BE2C (cell line): ENCODE measurements around the gene LRRC61.

Experiments
- DNase-seq: peaks from one replicate; pipeline ENCODE4 v3.0.0-alpha.2; 2020
- H3K27me3 ChIP-seq: fragments of 250-450 bp; sonication (Bioruptor Pico); 2 replicates; pipeline ENCODE4 v1.5.1; 2020; ENCODE audit warnings: mild to moderate bottlenecking
- H3K36me3 ChIP-seq: fragments of 250-450 bp; sonication (Bioruptor Pico); 2 replicates; pipeline ENCODE4 v1.5.1; 2020; ENCODE audit warnings: mild to moderate bottlenecking
- H3K4me1 ChIP-seq: fragments of 250-450 bp; sonication (Bioruptor Pico); 2 replicates; pipeline ENCODE4 v1.5.1; 2020
- H3K4me3 ChIP-seq: 2 replicates; pipeline ENCODE4 v1.5.1; 2011; ENCODE audit warnings: low read depth, low read length
- H3K9me3 ChIP-seq: fragments of 250-450 bp; sonication (Bioruptor Pico); 2 replicates; pipeline ENCODE4 v1.5.1; 2020
- TF ChIP-seq, protein P1 (sequence below): IDR thresholded peaks from 2 replicates; pipeline ENCODE4 v1.5.1; 2012; ENCODE audit warnings: mild to moderate bottlenecking, low read depth, low read length

LRRC61 gene

DNA sequence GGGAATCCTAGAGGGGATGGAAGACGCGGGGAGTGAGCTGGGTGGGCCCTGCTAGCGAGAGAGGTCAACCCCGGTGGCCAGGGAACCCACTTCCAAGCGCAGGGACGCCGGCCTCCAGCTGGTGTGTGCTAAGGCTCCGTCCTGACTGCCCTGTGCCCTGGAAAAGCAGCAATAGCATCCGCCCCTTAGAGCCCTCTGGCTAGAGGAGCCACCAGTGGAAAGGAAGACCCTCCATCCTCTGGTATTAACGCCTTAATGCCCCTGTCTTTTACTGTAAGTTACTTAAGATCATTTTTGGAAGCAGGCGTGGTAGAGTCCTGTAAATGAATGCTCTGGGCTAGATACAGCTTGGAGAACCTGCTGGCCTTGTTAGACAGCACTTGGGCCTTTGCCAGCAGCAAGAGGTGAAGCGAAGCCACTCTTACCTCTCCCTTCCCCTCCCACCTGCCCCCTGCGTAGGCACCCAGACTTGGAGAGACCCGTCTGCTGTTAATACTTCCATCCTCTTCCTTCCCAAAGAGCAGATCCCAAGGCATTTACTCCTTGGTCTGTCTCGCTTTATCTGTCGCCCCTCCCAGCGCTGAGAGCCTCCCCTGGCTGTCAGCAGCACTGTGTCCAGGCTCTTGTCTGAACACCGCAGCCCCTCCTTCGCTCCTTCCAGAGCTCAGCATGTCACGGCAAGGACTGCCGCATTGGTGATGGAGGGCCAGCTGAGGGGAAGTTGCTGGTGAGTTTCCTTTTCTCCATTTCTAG lies 50.1 kb downstream of the LRRC61 start:
- peaks cover 61% of the 10 kb centered on the region for H3K36me3 ChIP-seq
- no peak for DNase-seq
- TF ChIP-seq, protein P1, sequence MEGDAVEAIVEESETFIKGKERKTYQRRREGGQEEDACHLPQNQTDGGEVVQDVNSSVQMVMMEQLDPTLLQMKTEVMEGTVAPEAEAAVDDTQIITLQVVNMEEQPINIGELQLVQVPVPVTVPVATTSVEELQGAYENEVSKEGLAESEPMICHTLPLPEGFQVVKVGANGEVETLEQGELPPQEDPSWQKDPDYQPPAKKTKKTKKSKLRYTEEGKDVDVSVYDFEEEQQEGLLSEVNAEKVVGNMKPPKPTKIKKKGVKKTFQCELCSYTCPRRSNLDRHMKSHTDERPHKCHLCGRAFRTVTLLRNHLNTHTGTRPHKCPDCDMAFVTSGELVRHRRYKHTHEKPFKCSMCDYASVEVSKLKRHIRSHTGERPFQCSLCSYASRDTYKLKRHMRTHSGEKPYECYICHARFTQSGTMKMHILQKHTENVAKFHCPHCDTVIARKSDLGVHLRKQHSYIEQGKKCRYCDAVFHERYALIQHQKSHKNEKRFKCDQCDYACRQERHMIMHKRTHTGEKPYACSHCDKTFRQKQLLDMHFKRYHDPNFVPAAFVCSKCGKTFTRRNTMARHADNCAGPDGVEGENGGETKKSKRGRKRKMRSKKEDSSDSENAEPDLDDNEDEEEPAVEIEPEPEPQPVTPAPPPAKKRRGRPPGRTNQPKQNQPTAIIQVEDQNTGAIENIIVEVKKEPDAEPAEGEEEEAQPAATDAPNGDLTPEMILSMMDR: no peak
- no peak overlapping the region for H3K4me3 ChIP-seq
- no peaks in the 10 kb centered on the region for H3K4me1 ChIP-seq
- H3K9me3 ChIP-seq: no peaks in the 10 kb centered on the region
- no peaks in the 10 kb centered on the region for H3K27me3 ChIP-seq

DNA sequence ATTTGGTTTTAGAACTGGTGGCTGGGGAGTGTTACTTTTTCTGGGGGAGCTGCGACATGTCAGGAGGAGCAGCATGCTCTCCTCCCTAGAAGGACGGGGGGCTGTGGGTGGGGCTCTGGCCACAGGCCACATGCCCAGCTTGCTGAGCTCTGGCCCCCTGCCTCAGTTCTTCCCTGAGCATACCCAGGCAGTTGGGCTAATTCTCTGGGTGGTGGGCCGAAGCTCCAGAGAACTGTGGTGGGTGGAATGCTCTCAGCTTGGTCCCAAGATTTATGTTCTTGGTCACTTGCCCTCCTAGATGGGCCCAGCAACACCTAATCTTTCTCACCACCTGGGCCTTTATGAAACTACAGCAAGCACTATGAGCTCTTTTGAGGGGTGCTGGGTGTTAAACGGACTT lies 50.9 kb downstream of the LRRC61 start:
- H3K9me3 ChIP-seq: no peaks in the 10 kb centered on the region
- TF ChIP-seq, protein P1: no peak
- no peak for DNase-seq
- no peak overlapping the region for H3K4me3 ChIP-seq
- H3K4me1 ChIP-seq: no peaks in the 10 kb centered on the region
- H3K36me3 ChIP-seq: peaks cover 61% of the 10 kb centered on the region
- H3K27me3 ChIP-seq: no peaks in the 10 kb centered on the region

DNA sequence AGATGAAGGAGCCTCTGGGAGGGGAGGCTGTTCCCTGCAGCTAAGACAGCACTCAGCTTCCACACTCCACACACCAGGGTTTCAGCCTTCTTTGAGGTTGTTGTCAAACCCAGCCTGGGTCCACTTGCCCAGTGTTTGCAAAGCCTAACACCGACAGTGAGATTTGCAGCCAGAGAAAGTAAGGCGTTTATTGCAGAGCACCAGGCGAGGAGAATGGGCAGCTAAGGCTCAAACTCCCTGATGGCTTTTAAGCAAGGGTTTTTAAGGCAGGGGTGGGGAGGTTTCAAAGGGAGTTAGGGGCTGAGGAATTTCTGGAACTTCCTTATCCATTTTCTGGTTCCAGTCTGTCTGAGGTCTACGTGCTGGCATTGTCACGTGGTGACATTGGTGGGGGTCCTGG lies 51.3 kb downstream of the LRRC61 start:
- Histone ChIP-seq H3K4me1 (no peaks in the 10 kb centered on the region), H3K9me3 (no peaks in the 10 kb centered on the region), H3K4me3 (no peak overlapping the region), H3K36me3 (peaks cover 61% of the 10 kb centered on the region), H3K27me3 (no peaks in the 10 kb centered on the region)
- TF ChIP-seq, protein P1: no peak
- no peak for DNase-seq

DNA sequence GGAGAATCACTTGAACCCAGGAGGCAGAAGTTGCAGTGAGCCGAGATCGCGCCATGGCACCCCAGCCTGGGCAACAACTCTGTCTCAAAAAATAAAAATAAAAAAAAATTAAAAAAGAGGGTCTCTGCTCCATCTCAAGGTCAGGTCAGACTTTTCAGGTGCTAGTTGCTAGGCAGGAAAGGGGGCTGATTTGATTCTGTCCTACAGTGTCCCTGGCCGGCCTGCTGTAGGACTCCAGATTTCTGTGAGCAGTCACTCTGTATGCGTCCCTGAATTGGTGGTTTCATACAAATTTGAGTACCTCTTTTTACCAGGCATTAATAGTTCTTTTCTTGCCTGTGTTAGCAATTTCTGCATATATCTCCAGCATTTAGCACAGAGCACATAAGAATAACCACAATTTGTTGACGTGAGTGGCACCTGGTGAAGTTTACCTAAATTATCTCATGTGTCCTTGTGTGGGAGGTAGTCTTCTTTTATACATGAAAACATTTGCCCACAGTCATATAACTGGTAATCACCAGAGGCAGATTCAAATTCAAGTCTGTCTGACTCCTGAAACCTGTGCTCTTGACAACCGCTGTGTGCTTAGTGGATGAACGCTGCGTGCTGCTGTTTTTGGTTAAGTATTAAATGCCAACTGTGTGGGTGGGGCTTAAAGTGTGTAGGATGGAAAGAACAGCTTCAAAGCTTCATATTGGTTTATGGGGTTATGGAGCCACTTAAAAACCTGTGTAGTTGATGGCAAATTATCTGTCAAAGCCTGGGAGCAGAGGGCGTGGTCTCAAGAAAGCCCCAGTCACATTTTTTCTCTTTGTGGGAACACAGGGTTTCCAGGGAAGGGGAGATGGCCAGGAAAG lies 52.7 kb downstream of the LRRC61 start:
- H3K4me3 ChIP-seq: no peak overlapping the region
- H3K4me1 ChIP-seq: no peaks in the 10 kb centered on the region
- no peaks in the 10 kb centered on the region for H3K9me3 ChIP-seq
- no peak for DNase-seq
- H3K27me3 ChIP-seq: no peaks in the 10 kb centered on the region
- H3K36me3 ChIP-seq: peaks cover 49% of the 10 kb centered on the region
- TF ChIP-seq, protein P1: no peak

DNA sequence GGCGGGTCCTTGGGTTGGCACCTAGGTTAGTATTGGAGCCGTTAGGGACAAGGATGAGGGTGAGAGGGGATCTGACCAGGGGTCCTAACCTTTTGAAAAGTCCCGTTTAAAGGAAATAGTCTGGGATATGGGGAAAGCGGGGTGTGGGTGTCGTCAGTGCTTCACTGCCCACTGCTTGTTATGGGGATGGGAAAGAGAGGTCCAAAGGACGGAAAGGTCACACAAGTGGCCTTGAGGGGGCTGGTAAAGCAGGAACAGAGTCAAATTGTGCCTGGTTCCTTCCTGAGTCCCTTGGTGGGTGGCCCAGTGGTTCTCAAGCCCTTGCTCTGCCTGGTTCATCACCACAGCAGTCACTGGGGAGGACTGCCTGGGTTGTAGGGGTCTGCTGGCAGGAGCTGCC lies 53.4 kb downstream of the LRRC61 start:
- Histone ChIP-seq H3K9me3 (no peaks in the 10 kb centered on the region), H3K4me3 (no peak overlapping the region), H3K4me1 (no peaks in the 10 kb centered on the region), H3K27me3 (no peaks in the 10 kb centered on the region), H3K36me3 (peaks cover 42% of the 10 kb centered on the region)
- DNase-seq: no peak
- TF ChIP-seq, protein P1: no peak

DNA sequence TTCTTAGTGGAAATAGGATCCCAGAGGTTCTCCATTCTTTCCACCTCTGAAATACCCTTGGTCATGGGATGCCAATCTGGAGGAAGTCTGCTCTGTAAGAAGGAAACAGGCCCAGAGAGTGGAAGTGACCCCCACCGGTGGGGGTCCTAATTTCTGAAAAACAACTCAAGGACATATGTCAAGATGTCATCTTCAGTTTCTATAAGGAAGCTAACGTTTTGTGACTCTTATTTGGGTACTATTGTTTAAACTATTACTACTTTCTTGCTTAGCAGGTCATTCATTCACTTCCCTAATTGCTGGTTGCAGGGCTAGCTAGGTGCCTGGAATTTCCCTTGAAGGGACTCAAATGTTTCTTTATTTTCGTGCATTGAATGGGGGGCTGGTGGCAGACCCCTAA lies 54.0 kb downstream of the LRRC61 start:
- no peak for DNase-seq
- TF ChIP-seq, protein P1: no peak
- no peaks in the 10 kb centered on the region for H3K9me3 ChIP-seq
- no peak overlapping the region for H3K4me3 ChIP-seq
- H3K4me1 ChIP-seq: no peaks in the 10 kb centered on the region
- no peaks in the 10 kb centered on the region for H3K27me3 ChIP-seq
- peaks cover 36% of the 10 kb centered on the region for H3K36me3 ChIP-seq
